Fibroblast of lung (primary cell): Measurements from ENCODE around the gene JMJD7. TPM values are rescaled to one million over a fixed set of nuclear protein-coding genes. Genes with fewer than 3 reads are reported as not detected.

Source experiments
- DNase-seq, 2 donors: peaks; one replicate each; pipeline versions ENCODE4 v3.0.0 to v3.0.0-alpha.2; 2010; ENCODE audit warnings: low read depth in 2 of 2
- H2AFZ ChIP-seq: 2 replicates; pipeline ENCODE4 v1.5.1; 2012; ENCODE audit warnings: low read length, control low read depth, inconsistent platforms
- H3K27ac ChIP-seq: 2 replicates; pipeline ENCODE4 v1.5.1; 2011; ENCODE audit warnings: low read length, control low read depth; ENCODE audit not compliant: insufficient read depth
- H3K27me3 ChIP-seq: 2 replicates; pipeline ENCODE4 v1.5.1; 2011; ENCODE audit warnings: mild to moderate bottlenecking, low read length; ENCODE audit not compliant: control insufficient read depth, insufficient read depth
- H3K36me3 ChIP-seq: 2 replicates; pipeline ENCODE4 v1.5.1; 2011; ENCODE audit warnings: low read length; ENCODE audit not compliant: control insufficient read depth, insufficient read depth
- H3K4me1 ChIP-seq: 2 replicates; pipeline ENCODE4 v1.5.1; 2011; ENCODE audit warnings: low read length; ENCODE audit not compliant: control insufficient read depth, insufficient read depth; ENCODE audit errors: extremely low read depth
- H3K4me2 ChIP-seq: 2 replicates; pipeline ENCODE4 v1.5.1; 2011; ENCODE audit warnings: low read length, control low read depth; ENCODE audit not compliant: insufficient read depth; ENCODE audit errors: extremely low read depth
- H3K4me3 ChIP-seq, 4 experiments: fragments of 200-600 bp in 1 of 4; sonication (generic) in 1 of 4; replicated peaks in 1 of 4; 2 replicates each; pipeline ENCODE4 v1.5.1; 2011 to 2016; ENCODE audit warnings: low read length in 4 of 4, low read depth in 3 of 4, mild to moderate bottlenecking in 3 of 4, control low read depth in 2 of 4, inconsistent platforms in 1 of 4, mixed read lengths in 1 of 4; ENCODE audit not compliant: insufficient read depth in 1 of 4; ENCODE audit errors: control extremely low read depth in 1 of 4
- H3K79me2 ChIP-seq: 2 replicates; pipeline ENCODE4 v1.5.1; 2012; ENCODE audit warnings: mild to moderate bottlenecking, low read length, inconsistent platforms; ENCODE audit not compliant: control insufficient read depth, insufficient read depth
- H3K9ac ChIP-seq: 2 replicates; pipeline ENCODE4 v1.5.1; 2011; ENCODE audit warnings: mild to moderate bottlenecking, low read length, control low read depth; ENCODE audit not compliant: insufficient read depth
- H3K9me3 ChIP-seq: 2 replicates; pipeline ENCODE4 v1.5.1; 2012; ENCODE audit warnings: low read depth, low read length; ENCODE audit not compliant: control insufficient read depth, insufficient read depth
- H4K20me1 ChIP-seq: 2 replicates; pipeline ENCODE4 v1.5.1; 2011; ENCODE audit warnings: low read length; ENCODE audit not compliant: control insufficient read depth, insufficient read depth; ENCODE audit errors: extremely low read depth
- CTCF ChIP-seq, 2 donors: IDR thresholded peaks in 1 of 2; conservative IDR thresholded peaks in 1 of 2; 1 replicate in 1 of 2; 2 replicates in 1 of 2; pipeline ENCODE4 v1.5.1; 2011 to 2012; ENCODE audit warnings: low read length in 2 of 2, control low read depth in 1 of 2, inconsistent platforms in 1 of 2, low read depth in 1 of 2, mild to moderate bottlenecking in 1 of 2
- EZH2 ChIP-seq: IDR thresholded peaks from 2 replicates; pipeline ENCODE4 v1.5.1; 2012; ENCODE audit warnings: low read length, control low read depth, mild to moderate bottlenecking; ENCODE audit errors: missing control alignments
- polyA plus RNA-seq, 2 donors: library from polyadenylated mRNA; depleted of rRNA in 1 of 2; stranded (reverse) in 1 of 2; unstranded in 1 of 2; fragments of >200 nt; gene quantifications; 2 replicates each; pipeline ENCODE4 v1.2.1, GENCODE V29; 2011 to 2012; ENCODE audit warnings: missing spikeins in 1 of 2
- total RNA-seq: library from RNA; depleted of rRNA; stranded (reverse); fragments of >200 nt; gene quantifications from 2 replicates; pipeline ENCODE4 v1.2.1, GENCODE V29; 2014

JMJD7 gene
- total and polyA plus RNA-seq, 2 donors (not counting 1 experiment from before 2014, with no cell fraction given), result 2.2 to 4.0 TPM

- no peak for DNase-seq
- Histone ChIP-seq H3K27ac (no peak overlapping the region), H3K36me3 (no peaks in the 10 kb centered on the region), H3K9me3 (no peaks in the 10 kb centered on the region), H3K79me2 (no peaks in the 10 kb centered on the region), H3K4me2 (no peak overlapping the region), H3K9ac (no peak overlapping the region), H2AFZ (no peak overlapping the region), H3K4me1 (no peaks in the 10 kb centered on the region), H4K20me1 (no peaks in the 10 kb centered on the region), H3K4me3 (no peak overlapping the region), H3K27me3 (no peaks in the 10 kb centered on the region)
- no peak for TF ChIP-seq EZH2
- no peak for TF ChIP-seq CTCF (conservative IDR thresholded peaks at IDR 0.05 in 1 of 2, IDR thresholded peaks at IDR 0.05 in 1 of 2; ENCODE audit: low read depth in 1 of 2, low read length in 2 of 2)
Observed at GRCh38 chr15:41839781-41840491, 12.0 kb downstream of the JMJD7 start.

DNA sequence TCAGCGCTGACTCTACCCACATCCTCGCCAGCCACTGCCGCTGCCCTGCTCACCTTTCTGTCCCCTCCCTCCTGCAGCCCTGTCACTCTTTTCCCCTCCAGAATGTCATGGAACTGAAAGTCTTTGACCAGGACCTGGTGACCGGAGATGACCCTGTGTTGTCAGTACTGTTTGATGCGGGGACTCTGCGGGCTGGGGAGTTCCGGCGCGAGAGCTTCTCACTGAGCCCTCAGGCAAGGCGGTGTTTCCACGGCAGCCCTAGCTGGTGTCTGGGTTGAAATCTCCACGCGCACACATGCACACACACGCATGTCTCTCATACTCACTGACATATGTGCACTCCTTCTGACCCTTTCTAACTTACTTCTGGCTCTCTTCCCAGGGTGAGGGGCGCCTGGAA, 12.8 kb downstream of the JMJD7 start:
- H3K9me3 ChIP-seq, result no peaks in the 10 kb centered on the region
- TF ChIP-seq CTCF (conservative IDR thresholded peaks at IDR 0.05 in 1 of 2, IDR thresholded peaks at IDR 0.05 in 1 of 2; ENCODE audit: low read depth in 1 of 2, low read length in 2 of 2) (no peak), EZH2 (no peak)
- DNase-seq, result no peak

DNA sequence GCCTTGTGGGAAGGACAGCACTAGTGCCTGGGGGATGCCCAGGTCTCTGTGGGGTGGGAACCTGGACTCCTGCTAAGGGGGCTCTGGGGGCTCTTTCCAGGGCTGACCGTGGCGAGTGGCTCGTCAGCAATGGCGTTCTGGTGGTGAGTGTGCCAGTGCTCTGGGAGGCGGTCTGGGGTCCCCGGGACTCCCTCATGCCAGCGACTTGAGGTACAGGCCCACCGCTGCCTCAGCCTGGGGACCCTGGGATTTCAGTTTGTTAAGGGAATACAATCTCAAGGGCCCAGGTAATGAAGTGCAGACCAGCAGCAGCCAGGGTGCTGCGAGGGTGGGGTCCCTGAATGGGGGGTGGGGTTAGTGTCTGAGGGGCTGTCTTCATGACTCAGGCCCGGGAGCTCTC, 13.2 kb downstream of the JMJD7 start:
- Histone ChIP-seq H3K9me3 (no peaks in the 10 kb centered on the region), H3K79me2 (no peaks in the 10 kb centered on the region), H4K20me1 (no peaks in the 10 kb centered on the region), H3K9ac (no peak overlapping the region), H3K27ac (no peak overlapping the region), H3K4me2 (no peak overlapping the region), H3K36me3 (no peaks in the 10 kb centered on the region), H3K27me3 (no peaks in the 10 kb centered on the region), H2AFZ (no peak overlapping the region), H3K4me3 (no peak overlapping the region), H3K4me1 (no peaks in the 10 kb centered on the region)
- TF ChIP-seq EZH2 (no peak), CTCF (conservative IDR thresholded peaks at IDR 0.05 in 1 of 2, IDR thresholded peaks at IDR 0.05 in 1 of 2; ENCODE audit: low read depth in 1 of 2, low read length in 2 of 2) (no peak)
- DNase-seq, result no peak

More for the DNA sequence above, 12.8 kb downstream of the JMJD7 start:
- Histone ChIP-seq H3K4me1 (no peaks in the 10 kb centered on the region), H3K4me2 (no peak overlapping the region), H3K9ac (no peak overlapping the region), H3K4me3 (no peak overlapping the region), H3K27me3 (no peaks in the 10 kb centered on the region), H2AFZ (no peak overlapping the region), H3K36me3 (no peaks in the 10 kb centered on the region), H3K79me2 (no peaks in the 10 kb centered on the region), H4K20me1 (no peaks in the 10 kb centered on the region), H3K27ac (no peak overlapping the region)
